ENCODE data around the gene ELF2.
"Not testable (repeated sequence)": the region's sequence is repeated elsewhere in the genome, so short reads cannot be mapped to it uniquely, and the experiment has no call there.

ELF2 gene

DNA sequence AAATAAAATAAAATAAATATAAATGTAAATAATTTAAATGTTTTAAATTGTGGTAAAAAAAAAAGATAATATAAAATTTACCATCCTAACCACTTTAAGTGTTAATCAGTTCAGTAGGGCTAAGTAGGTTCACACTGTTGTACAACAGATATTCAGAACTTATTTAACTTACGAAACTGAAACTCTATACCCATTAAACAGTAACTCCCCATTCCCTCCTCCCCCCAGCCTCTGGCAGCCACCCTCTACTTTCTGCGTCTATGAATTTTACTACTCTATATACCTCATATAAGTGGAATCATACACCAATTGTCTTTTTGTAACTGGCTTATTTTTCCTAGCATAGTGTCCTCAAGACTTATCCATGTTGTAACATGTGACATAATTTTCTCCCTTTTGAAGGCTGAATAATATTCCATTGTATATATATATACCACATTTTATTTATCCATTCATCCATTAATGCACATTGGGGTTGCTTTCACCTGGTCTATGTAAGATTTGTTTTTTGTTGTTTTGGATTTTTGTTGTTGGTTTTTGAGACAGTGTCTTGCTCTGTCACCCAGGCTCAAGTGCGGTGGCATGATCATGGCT lies 32.5 kb upstream of the ELF2 start:
- no peak overlapping the region for H3K4me3 ChIP-seq (ENCODE audit: insufficient read depth, low read depth, low read length, poor library complexity, severe bottlenecking)
- H3K27me3 ChIP-seq (replicated peaks; ENCODE audit: control insufficient read depth, insufficient read depth, low read length, poor library complexity, severe bottlenecking): no peaks in the 10 kb centered on the region
- H3K9me3 ChIP-seq (ENCODE audit: control insufficient read depth, low read length): no peaks in the 10 kb centered on the region
- DNase-seq: no peak
- no peaks in the 10 kb centered on the region for H3K36me3 ChIP-seq (ENCODE audit: control insufficient read depth, insufficient read depth, low read length)
- no peak overlapping the region for H3K27ac ChIP-seq (ENCODE audit: insufficient read depth, low read length, poor library complexity, severe bottlenecking)
- H3K4me1 ChIP-seq (ENCODE audit: control insufficient read depth, insufficient read depth, low read length, poor library complexity, severe bottlenecking): no peaks in the 10 kb centered on the region

DNA sequence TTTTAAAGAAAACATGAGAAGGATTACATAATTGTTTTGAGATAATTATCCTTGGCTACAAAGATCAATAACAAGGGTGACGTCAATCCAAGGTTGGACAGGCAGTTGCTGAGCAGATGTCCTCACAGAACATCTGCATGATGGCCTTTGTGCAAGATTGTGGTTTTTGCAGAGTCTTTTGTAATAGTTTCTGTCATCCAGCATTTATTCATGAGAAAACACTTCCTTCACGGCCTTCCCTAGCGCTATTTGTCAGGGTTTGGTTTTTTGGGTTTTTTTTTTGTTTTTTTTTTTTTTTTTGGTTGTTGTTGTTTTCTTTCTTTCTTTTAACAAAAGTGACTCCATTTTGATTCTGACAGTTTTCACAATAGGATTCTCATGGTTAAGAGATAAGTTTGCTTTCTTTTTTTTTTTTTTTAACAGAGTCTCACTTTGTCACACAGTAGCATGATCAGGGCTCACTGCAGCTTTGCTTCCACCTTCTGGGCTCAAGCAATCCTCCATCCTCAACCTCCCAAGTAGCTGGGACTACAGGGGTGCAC lies 31.5 kb upstream of the ELF2 start:
- H3K4me1 ChIP-seq (ENCODE audit: control insufficient read depth, insufficient read depth, low read length, poor library complexity, severe bottlenecking): no peaks in the 10 kb centered on the region
- H3K27ac ChIP-seq (ENCODE audit: insufficient read depth, low read length, poor library complexity, severe bottlenecking): no peak overlapping the region
- no peaks in the 10 kb centered on the region for H3K9me3 ChIP-seq (ENCODE audit: control insufficient read depth, low read length)
- no peak overlapping the region for H3K4me3 ChIP-seq (ENCODE audit: insufficient read depth, low read depth, low read length, poor library complexity, severe bottlenecking)
- no peaks in the 10 kb centered on the region for H3K27me3 ChIP-seq (replicated peaks; ENCODE audit: control insufficient read depth, insufficient read depth, low read length, poor library complexity, severe bottlenecking)
- H3K36me3 ChIP-seq (ENCODE audit: control insufficient read depth, insufficient read depth, low read length): no peaks in the 10 kb centered on the region
- no peak for DNase-seq

DNA sequence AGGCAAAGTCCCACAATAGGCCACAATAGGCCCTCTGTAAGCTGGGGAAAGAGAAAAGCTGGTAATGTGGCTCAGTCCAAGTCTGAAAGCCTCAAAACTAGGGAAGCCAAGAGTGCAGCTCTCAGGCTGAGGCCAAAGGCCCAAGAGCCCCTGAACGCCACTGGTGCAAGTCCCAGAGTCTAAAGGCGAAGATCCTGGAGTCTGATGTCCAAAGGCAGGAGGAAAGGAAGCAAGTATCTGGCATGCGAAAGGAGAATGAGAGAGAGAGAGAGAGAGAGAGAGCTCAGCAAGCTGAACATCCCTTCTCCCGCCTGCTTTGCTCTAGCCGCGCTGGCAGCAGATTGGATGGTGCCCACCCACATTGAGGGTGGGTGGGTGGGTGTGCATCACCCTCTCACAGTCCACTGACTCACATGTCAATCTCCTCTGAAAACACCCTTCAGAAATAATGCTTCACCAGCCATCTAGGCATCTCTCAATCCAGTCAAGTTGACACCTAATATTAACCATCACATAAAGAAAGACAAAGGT lies 30.9 kb upstream of the ELF2 start:
- no peak for DNase-seq
- Histone ChIP-seq H3K9me3 (ENCODE audit: control insufficient read depth, low read length) (no peaks in the 10 kb centered on the region), H3K27ac (ENCODE audit: insufficient read depth, low read length, poor library complexity, severe bottlenecking) (no peak overlapping the region), H3K36me3 (ENCODE audit: control insufficient read depth, insufficient read depth, low read length) (no peaks in the 10 kb centered on the region), H3K4me1 (ENCODE audit: control insufficient read depth, insufficient read depth, low read length, poor library complexity, severe bottlenecking) (no peaks in the 10 kb centered on the region), H3K27me3 (replicated peaks; ENCODE audit: control insufficient read depth, insufficient read depth, low read length, poor library complexity, severe bottlenecking) (no peaks in the 10 kb centered on the region), H3K4me3 (ENCODE audit: insufficient read depth, low read depth, low read length, poor library complexity, severe bottlenecking) (no peak overlapping the region)

DNA sequence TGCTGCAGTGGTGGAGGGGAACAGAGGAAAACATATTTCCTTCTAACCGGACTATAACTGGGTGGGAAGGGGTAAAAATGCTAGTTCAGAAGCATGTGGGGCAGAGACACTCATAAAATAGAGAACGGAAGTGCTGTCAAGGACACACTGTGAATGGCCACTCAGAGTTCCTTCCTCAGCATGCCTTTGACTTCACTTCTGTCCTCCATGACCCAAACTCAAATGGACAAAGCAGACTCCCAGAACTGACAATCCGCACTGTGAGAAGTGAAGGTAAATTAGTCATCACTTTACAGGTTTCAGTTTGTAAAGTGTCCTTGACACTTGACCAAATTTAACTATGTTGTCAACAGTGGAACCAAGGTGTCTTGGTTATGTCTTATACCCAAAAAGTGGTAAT lies 30.2 kb upstream of the ELF2 start:
- no peak for DNase-seq
- Histone ChIP-seq H3K27me3 (replicated peaks; ENCODE audit: control insufficient read depth, insufficient read depth, low read length, poor library complexity, severe bottlenecking) (no peaks in the 10 kb centered on the region), H3K4me3 (ENCODE audit: insufficient read depth, low read depth, low read length, poor library complexity, severe bottlenecking) (no peak overlapping the region), H3K36me3 (ENCODE audit: control insufficient read depth, insufficient read depth, low read length) (no peaks in the 10 kb centered on the region), H3K9me3 (ENCODE audit: control insufficient read depth, low read length) (no peaks in the 10 kb centered on the region), H3K27ac (ENCODE audit: insufficient read depth, low read length, poor library complexity, severe bottlenecking) (no peak overlapping the region), H3K4me1 (ENCODE audit: control insufficient read depth, insufficient read depth, low read length, poor library complexity, severe bottlenecking) (no peaks in the 10 kb centered on the region)

DNA sequence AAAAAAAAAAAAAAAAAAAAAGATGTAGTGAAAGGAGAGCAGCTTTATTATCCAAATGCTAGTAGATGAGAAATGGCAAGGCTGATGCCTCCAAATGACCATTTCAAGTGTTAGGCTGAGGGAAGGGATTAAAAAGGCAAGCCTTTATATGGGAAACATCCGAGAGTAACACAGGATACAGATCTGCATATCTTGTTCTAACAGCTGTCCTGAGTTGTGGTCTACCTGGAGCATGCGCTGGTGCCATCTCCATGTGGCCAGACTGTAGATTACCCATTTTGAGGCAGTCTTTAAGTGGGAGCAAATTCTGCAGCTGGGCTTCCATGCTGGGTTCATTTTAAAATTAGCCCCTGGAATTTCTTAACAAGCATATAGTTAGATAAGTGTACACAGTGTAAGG lies 26.0 kb upstream of the ELF2 start:
- H3K27ac ChIP-seq (ENCODE audit: insufficient read depth, low read length, poor library complexity, severe bottlenecking): no peak overlapping the region
- H3K9me3 ChIP-seq (ENCODE audit: control insufficient read depth, low read length): no peaks in the 10 kb centered on the region
- DNase-seq: no peak
- no peaks in the 10 kb centered on the region for H3K36me3 ChIP-seq (ENCODE audit: control insufficient read depth, insufficient read depth, low read length)
- H3K4me1 ChIP-seq (ENCODE audit: control insufficient read depth, insufficient read depth, low read length, poor library complexity, severe bottlenecking): no peaks in the 10 kb centered on the region
- H3K4me3 ChIP-seq (ENCODE audit: insufficient read depth, low read depth, low read length, poor library complexity, severe bottlenecking): no peak overlapping the region
- H3K27me3 ChIP-seq (replicated peaks; ENCODE audit: control insufficient read depth, insufficient read depth, low read length, poor library complexity, severe bottlenecking): no peaks in the 10 kb centered on the region

DNA sequence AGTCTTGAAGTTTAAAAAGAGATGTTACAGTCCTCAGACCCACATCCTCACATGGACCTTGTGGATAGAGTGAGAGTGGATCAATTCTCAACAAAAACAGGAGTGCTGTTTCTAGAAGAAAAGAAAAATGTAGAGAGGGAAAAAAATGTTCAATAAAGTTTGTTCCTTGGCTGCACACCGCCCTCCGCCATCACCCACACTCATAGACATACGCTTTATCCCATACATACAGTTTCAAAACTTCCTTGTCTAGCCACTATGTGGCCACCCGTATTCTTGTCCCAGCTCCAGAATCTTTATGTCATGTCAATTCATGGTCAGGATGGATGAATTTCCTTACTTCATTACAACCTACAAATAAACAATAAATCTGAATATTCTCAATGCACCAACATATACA lies 23.5 kb upstream of the ELF2 start:
- Histone ChIP-seq H3K4me3 (ENCODE audit: insufficient read depth, low read depth, low read length, poor library complexity, severe bottlenecking) (no peak overlapping the region), H3K9me3 (ENCODE audit: control insufficient read depth, low read length) (no peaks in the 10 kb centered on the region), H3K36me3 (ENCODE audit: control insufficient read depth, insufficient read depth, low read length) (no peaks in the 10 kb centered on the region), H3K27ac (ENCODE audit: insufficient read depth, low read length, poor library complexity, severe bottlenecking) (no peak overlapping the region), H3K27me3 (replicated peaks; ENCODE audit: control insufficient read depth, insufficient read depth, low read length, poor library complexity, severe bottlenecking) (no peaks in the 10 kb centered on the region), H3K4me1 (ENCODE audit: control insufficient read depth, insufficient read depth, low read length, poor library complexity, severe bottlenecking) (no peaks in the 10 kb centered on the region)
- no peak for DNase-seq

DNA sequence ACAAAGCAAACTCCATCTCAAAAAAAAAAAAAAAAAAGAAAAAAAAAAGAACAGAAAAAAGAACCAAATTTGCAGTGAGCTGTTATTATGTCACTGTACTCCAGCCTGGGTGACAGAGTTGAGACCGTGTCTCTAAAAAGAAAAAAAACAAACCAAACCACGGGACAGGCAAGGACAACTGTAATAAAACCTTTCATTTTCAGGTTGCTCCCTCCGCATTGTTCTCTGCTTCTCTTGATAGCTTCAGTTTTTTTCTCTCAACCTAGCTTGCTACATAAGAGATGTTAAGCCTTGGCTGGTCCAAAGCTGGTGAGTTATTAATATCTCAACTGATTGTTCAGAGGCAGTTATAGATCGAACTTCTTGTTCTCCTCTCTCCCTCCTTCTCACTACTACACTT lies 23.1 kb upstream of the ELF2 start:
- Histone ChIP-seq H3K27ac (ENCODE audit: insufficient read depth, low read length, poor library complexity, severe bottlenecking) (no peak overlapping the region), H3K36me3 (ENCODE audit: control insufficient read depth, insufficient read depth, low read length) (no peaks in the 10 kb centered on the region), H3K4me1 (ENCODE audit: control insufficient read depth, insufficient read depth, low read length, poor library complexity, severe bottlenecking) (no peaks in the 10 kb centered on the region), H3K27me3 (replicated peaks; ENCODE audit: control insufficient read depth, insufficient read depth, low read length, poor library complexity, severe bottlenecking) (no peaks in the 10 kb centered on the region), H3K4me3 (ENCODE audit: insufficient read depth, low read depth, low read length, poor library complexity, severe bottlenecking) (no peak overlapping the region), H3K9me3 (ENCODE audit: control insufficient read depth, low read length) (no peaks in the 10 kb centered on the region)
- DNase-seq: no peak

DNA sequence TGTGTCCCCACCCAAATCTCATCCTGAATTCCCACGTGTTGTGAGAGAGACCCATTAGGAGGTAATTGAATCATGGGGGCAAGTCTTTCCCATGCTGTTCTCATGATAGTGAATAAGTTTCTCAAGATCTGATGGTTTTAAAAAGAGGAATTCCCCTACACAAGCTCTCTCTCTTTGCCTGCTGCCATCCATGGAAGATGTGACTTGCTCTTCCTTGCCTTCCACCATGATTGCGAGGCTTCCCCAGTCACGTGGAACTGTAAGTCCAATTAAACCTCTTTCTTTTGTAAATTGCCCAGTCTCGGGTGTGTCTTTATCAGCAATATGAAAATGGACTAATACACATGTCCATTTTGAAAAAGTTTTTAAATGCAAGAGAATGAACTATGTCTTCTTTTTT lies 20.2 kb upstream of the ELF2 start:
- DNase-seq; H3K4me1 ChIP-seq (ENCODE audit: control insufficient read depth, insufficient read depth, low read length, poor library complexity, severe bottlenecking); H3K4me3 ChIP-seq (ENCODE audit: insufficient read depth, low read depth, low read length, poor library complexity, severe bottlenecking); H3K36me3 ChIP-seq (ENCODE audit: control insufficient read depth, insufficient read depth, low read length); H3K27me3 ChIP-seq (replicated peaks; ENCODE audit: control insufficient read depth, insufficient read depth, low read length, poor library complexity, severe bottlenecking); H3K27ac ChIP-seq (ENCODE audit: insufficient read depth, low read length, poor library complexity, severe bottlenecking); H3K9me3 ChIP-seq (ENCODE audit: control insufficient read depth, low read length): not testable (repeated sequence)

DNA sequence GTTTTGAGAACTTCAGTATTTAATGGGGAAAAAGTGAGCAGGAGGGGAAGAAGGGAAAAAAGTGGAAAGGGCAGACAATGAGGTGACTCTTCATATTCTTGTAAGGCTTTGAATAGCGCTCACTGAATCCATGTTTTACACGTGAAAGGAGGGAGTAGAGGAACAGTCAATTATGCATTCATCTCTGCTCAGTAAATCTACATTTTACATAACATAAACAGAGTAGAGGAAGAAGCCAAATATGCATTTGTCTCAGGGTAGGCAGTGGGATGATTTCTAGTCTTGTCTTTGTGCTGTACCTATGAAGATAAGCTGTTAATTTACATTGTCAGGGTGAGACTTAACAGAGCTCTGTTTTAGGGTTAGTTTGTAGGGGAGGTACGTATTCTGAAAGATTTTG lies 19.4 kb upstream of the ELF2 start:
- no peak for DNase-seq
- no peak overlapping the region for H3K4me3 ChIP-seq (ENCODE audit: insufficient read depth, low read depth, low read length, poor library complexity, severe bottlenecking)
- H3K27ac ChIP-seq (ENCODE audit: insufficient read depth, low read length, poor library complexity, severe bottlenecking): no peak overlapping the region
- H3K27me3 ChIP-seq (replicated peaks; ENCODE audit: control insufficient read depth, insufficient read depth, low read length, poor library complexity, severe bottlenecking): no peaks in the 10 kb centered on the region
- no peaks in the 10 kb centered on the region for H3K4me1 ChIP-seq (ENCODE audit: control insufficient read depth, insufficient read depth, low read length, poor library complexity, severe bottlenecking)
- no peaks in the 10 kb centered on the region for H3K36me3 ChIP-seq (ENCODE audit: control insufficient read depth, insufficient read depth, low read length)
- H3K9me3 ChIP-seq (ENCODE audit: control insufficient read depth, low read length): no peaks in the 10 kb centered on the region

DNA sequence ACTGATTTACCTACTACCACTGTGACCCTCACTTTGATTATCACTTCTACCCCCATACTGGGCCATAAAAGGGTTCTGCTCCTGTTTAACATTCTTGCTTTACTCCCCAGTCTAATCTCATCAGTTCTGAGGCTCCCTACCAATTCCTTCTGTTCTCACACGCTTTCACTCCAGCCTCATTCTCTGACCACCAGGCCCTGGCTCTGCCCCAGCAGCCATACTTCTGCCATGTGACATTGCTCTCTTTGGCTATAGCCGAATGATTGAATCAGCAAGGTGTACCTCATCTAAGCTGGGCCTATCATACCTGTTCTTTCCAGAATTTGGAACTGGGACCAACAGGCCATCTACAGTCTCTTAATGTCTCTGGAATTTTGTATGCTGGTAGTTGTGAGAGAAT lies 14.4 kb upstream of the ELF2 start:
- Histone ChIP-seq H3K4me3 (ENCODE audit: insufficient read depth, low read depth, low read length, poor library complexity, severe bottlenecking) (no peak overlapping the region), H3K27ac (ENCODE audit: insufficient read depth, low read length, poor library complexity, severe bottlenecking) (no peak overlapping the region), H3K27me3 (replicated peaks; ENCODE audit: control insufficient read depth, insufficient read depth, low read length, poor library complexity, severe bottlenecking) (no peaks in the 10 kb centered on the region), H3K36me3 (ENCODE audit: control insufficient read depth, insufficient read depth, low read length) (no peaks in the 10 kb centered on the region), H3K9me3 (ENCODE audit: control insufficient read depth, low read length) (no peaks in the 10 kb centered on the region), H3K4me1 (ENCODE audit: control insufficient read depth, insufficient read depth, low read length, poor library complexity, severe bottlenecking) (no peaks in the 10 kb centered on the region)
- no peak for DNase-seq

All from effector memory CD4-positive, alpha-beta T cell (primary cell).